GM12878 (cell line): ENCODE data around the gene CPSF4L. TPM values are rescaled to one million over a fixed set of nuclear protein-coding genes. Genes with fewer than 3 reads are reported as not detected.

Source experiments
- ATF3 ChIP-seq: IDR thresholded peaks from 2 replicates; pipeline ENCODE4 v1.6.1; 2011; ENCODE audit warnings: low read depth, mild to moderate bottlenecking, low read length, moderate library complexity, borderline replicate concordance; ENCODE audit errors: extremely low read depth
- BHLHE40 ChIP-seq, 2 experiments: fragments of 450-650 bp in 1 of 2; IDR thresholded peaks; 2 replicates each; pipeline ENCODE4 v1.6.1; 2011 to 2017; ENCODE audit warnings: low read depth in 2 of 2, borderline replicate concordance in 1 of 2, improper control_type of control experiment in 1 of 2, low read length in 1 of 2, mild to moderate bottlenecking in 1 of 2
- HDGF ChIP-seq: fragments of 450-650 bp; IDR thresholded peaks from 2 replicates; pipeline ENCODE4 v1.6.1; 2016; ENCODE audit warnings: antibody characterized with exemption
- JUNB ChIP-seq: IDR thresholded peaks from 2 replicates; pipeline ENCODE4 v1.6.1; 2016; ENCODE audit warnings: antibody characterized with exemption, mild to moderate bottlenecking
- NBN ChIP-seq: fragments of 450-650 bp; IDR thresholded peaks from 2 replicates; pipeline ENCODE4 v1.6.1; 2016
- NR2F1 ChIP-seq: fragments of 450-650 bp; conservative IDR thresholded peaks from 2 replicates; pipeline ENCODE4 v1.6.1; 2017; ENCODE audit warnings: mild to moderate bottlenecking
- PBX3 ChIP-seq: IDR thresholded peaks from 2 replicates; pipeline ENCODE4 v1.6.1; 2011; ENCODE audit warnings: mild to moderate bottlenecking, low read depth, low read length, moderate library complexity; ENCODE audit not compliant: insufficient replicate concordance
- TBL1XR1 ChIP-seq: IDR thresholded peaks from 2 replicates; pipeline ENCODE4 v1.6.1; 2012; ENCODE audit warnings: low read depth, low read length, improper control_type of control experiment
- polyA plus RNA-seq, 11 experiments: library from polyadenylated mRNA; depleted of rRNA in 4 of 11; unstranded in 6 of 11; stranded (reverse) in 5 of 11; fragments of >200 nt; fragmentation: Nextera tagmentation in 4 of 11; fragmentation: Illumina TruSeq in 1 of 11; extraction: Ambion mirVana in 4 of 11; extraction: Trizol in 1 of 11; gene quantifications; 1 replicate in 1 of 11; 2 replicates in 10 of 11; pipeline versions ENCODE4 v1.2.1 to v1.2.3, GENCODE V29; 2011 to 2016; ENCODE audit warnings: inconsistent platforms in 2 of 11, missing spikeins in 2 of 11, low read depth in 1 of 11
- total RNA-seq, 4 experiments: library from RNA; depleted of rRNA in 3 of 4; stranded (reverse); fragments of >200 nt in 3 of 4; fragmentation: Illumina TruSeq in 1 of 4; extraction: Trizol in 1 of 4; gene quantifications; 2 replicates each; pipeline versions ENCODE4 v1.2.1 to v1.2.3, GENCODE V29; 2013 to 2021
- TF ChIP-seq, protein P1 (sequence below): fragments of 450-650 bp; IDR thresholded peaks from 2 replicates; pipeline ENCODE4 v1.6.1; 2017; ENCODE audit warnings: mild to moderate bottlenecking, moderate library complexity

The CPSF4L gene
- total and polyA plus RNA-seq, 10 of the 15 experiments (the other 5 are each of a cell fraction or from before 2014, with no cell fraction given): not detected

DNA sequence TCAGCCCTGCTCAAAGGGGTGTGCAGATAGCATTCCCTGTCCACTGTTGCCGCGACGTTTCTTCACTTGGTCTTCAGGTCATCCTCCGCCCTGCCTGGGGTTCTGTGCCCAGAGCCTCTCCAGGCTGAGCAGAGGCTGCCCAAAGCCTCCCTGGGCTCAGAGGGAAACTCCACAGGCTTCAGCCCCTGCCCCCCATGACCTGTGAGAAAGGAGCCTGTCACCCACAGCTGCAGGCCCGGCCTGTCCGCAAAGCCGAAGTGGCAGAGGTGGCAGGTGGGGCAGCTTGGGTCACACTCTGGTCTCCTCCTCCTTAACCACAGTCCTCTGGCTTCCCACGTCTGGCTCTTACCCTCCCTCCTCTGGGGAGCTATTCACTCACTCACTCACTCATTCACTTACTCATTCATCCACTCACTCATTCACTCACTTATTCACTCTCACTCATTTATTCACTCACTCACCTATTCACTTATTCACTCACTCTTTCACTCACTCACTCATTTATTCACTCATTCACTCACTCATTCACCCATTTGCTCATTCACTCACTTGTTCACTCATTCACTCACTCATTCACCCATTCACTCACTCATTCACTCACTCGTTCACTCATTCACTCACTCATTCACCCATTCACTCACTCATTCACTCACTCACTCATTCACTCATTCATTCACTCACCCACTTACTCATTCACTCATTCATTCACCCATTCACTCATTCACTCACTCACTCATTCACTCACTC, 7.1 kb upstream of the CPSF4L start (continued):
- TF ChIP-seq, protein P1, sequence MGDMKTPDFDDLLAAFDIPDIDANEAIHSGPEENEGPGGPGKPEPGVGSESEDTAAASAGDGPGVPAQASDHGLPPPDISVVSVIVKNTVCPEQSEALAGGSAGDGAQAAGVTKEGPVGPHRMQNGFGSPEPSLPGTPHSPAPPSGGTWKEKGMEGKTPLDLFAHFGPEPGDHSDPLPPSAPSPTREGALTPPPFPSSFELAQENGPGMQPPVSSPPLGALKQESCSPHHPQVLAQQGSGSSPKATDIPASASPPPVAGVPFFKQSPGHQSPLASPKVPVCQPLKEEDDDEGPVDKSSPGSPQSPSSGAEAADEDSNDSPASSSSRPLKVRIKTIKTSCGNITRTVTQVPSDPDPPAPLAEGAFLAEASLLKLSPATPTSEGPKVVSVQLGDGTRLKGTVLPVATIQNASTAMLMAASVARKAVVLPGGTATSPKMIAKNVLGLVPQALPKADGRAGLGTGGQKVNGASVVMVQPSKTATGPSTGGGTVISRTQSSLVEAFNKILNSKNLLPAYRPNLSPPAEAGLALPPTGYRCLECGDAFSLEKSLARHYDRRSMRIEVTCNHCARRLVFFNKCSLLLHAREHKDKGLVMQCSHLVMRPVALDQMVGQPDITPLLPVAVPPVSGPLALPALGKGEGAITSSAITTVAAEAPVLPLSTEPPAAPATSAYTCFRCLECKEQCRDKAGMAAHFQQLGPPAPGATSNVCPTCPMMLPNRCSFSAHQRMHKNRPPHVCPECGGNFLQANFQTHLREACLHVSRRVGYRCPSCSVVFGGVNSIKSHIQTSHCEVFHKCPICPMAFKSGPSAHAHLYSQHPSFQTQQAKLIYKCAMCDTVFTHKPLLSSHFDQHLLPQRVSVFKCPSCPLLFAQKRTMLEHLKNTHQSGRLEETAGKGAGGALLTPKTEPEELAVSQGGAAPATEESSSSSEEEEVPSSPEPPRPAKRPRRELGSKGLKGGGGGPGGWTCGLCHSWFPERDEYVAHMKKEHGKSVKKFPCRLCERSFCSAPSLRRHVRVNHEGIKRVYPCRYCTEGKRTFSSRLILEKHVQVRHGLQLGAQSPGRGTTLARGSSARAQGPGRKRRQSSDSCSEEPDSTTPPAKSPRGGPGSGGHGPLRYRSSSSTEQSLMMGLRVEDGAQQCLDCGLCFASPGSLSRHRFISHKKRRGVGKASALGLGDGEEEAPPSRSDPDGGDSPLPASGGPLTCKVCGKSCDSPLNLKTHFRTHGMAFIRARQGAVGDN: no peak
- no peak for TF ChIP-seq ATF3
- TF ChIP-seq NBN: 0 out of 2 replicates have a peak, but pooled peaks have one; percentile 50
- TF ChIP-seq TBL1XR1: no peak
- peak; percentile 22 for TF ChIP-seq PBX3
- peak; percentile 33; the same call in 1 of the 2 replicates for TF ChIP-seq HDGF
- TF ChIP-seq BHLHE40 (IDR thresholded peaks at IDR 0.05; ENCODE audit: borderline replicate concordance in 1 of 2, low read depth in 2 of 2, low read length in 1 of 2): no peak
- TF ChIP-seq JUNB: no peak
- peak; percentile 43; the same call in 1 of the 2 replicates for TF ChIP-seq NR2F1
